ENCODE results near the gene LYRM4. TPM values are rescaled to one million over a fixed set of nuclear protein-coding genes. Genes with fewer than 3 reads are reported as not detected.
A peak's percentile ranks its signal among the peaks of the same experiment; 100 is the strongest.

LYRM4 gene
- total RNA-seq, 1 experiment from 2014 or later = 25.7 TPM

- no peak for DNase-seq (ENCODE audit: low read depth)
Observed at GRCh38 chr6:5280920-5281319, 20.2 kb upstream of the LYRM4 start.

- DNase-seq (ENCODE audit: low read depth) = peak; percentile 58
Observed at GRCh38 chr6:5279891-5280338, 19.2 kb upstream of the LYRM4 start.

GRCh38 chr6:5278565-5279120 lies 17.9 kb upstream of the LYRM4 start:
- no peak for DNase-seq (ENCODE audit: low read depth)

GRCh38 chr6:5278047-5278446 lies 17.3 kb upstream of the LYRM4 start:
- no peak for DNase-seq (ENCODE audit: low read depth)

- no peak for DNase-seq (ENCODE audit: low read depth)
Observed at GRCh38 chr6:5277589-5277988, 16.8 kb upstream of the LYRM4 start.

GRCh38 chr6:5276581-5276980 lies 15.8 kb upstream of the LYRM4 start:
- no peak for DNase-seq (ENCODE audit: low read depth)

GRCh38 chr6:5275497-5275896 lies 14.7 kb upstream of the LYRM4 start:
- DNase-seq (ENCODE audit: low read depth) = no peak

- no peak for DNase-seq (ENCODE audit: low read depth)
Observed at GRCh38 chr6:5274231-5274630, 13.5 kb upstream of the LYRM4 start.

- DNase-seq (ENCODE audit: low read depth) = no peak
Observed at GRCh38 chr6:5271926-5272325, 11.2 kb upstream of the LYRM4 start.

- DNase-seq (ENCODE audit: low read depth) = no peak
Observed at GRCh38 chr6:5270093-5270680, 9.4 kb upstream of the LYRM4 start.

GRCh38 chr6:5266423-5266822 lies 5.7 kb upstream of the LYRM4 start:
- no peak for DNase-seq (ENCODE audit: low read depth)

- peak; percentile 27 for DNase-seq (ENCODE audit: low read depth)
Observed at GRCh38 chr6:5261545-5262109, 877 bp upstream of the LYRM4 start.

GRCh38 chr6:5260111-5260620 lies 584 bp downstream of the LYRM4 start:
- peak; percentile 78 for DNase-seq (ENCODE audit: low read depth)

GRCh38 chr6:5259428-5259827 lies 1.3 kb downstream of the LYRM4 start:
- DNase-seq (ENCODE audit: low read depth) = no peak

- no peak for DNase-seq (ENCODE audit: low read depth)
Observed at GRCh38 chr6:5257400-5257799, 3.4 kb downstream of the LYRM4 start.

GRCh38 chr6:5256952-5257351 lies 3.8 kb downstream of the LYRM4 start:
- no peak for DNase-seq (ENCODE audit: low read depth)

GRCh38 chr6:5250911-5251310 lies 9.8 kb downstream of the LYRM4 start:
- no peak for DNase-seq (ENCODE audit: low read depth)

GRCh38 chr6:5250451-5250850 lies 10.3 kb downstream of the LYRM4 start:
- no peak for DNase-seq (ENCODE audit: low read depth)

GRCh38 chr6:5249451-5250122 lies 11.2 kb downstream of the LYRM4 start:
- DNase-seq (ENCODE audit: low read depth) = peak; percentile 11

- DNase-seq (ENCODE audit: low read depth) = no peak
Observed at GRCh38 chr6:5248302-5249098, 12.2 kb downstream of the LYRM4 start.

- no peak for DNase-seq (ENCODE audit: low read depth)
Observed at GRCh38 chr6:5247201-5247600, 13.5 kb downstream of the LYRM4 start.

Measured in M059J (cell line).